ENCODE data around the gene ARHGAP20. TPM values are rescaled to one million over a fixed set of nuclear protein-coding genes. Genes with fewer than 3 reads are reported as not detected.

ARHGAP20 gene
- total and polyA plus RNA-seq, 9 of the 15 experiments (the other 6 are each of a cell fraction or from before 2014, with no cell fraction given): 0.07 TPM; not detected in 8

DNA sequence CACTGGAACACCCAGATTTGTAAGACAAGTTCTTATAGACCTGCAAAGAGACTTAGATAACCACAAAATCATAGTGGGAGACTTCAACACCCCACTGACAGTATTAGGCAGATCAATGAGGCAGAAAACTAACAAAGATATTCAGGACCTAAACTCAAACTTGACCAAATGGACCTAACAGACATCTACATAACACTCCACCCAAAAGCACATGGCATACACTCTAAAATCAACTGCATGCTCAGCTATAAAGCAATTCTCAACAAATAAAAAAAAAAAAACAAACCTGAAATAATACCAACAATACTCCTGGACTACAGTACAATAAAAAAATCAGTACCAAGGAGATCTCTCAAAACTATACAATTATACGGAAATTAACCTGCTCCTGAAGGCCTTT is 167.5 kb downstream of the ARHGAP20 start (continued):
- TF ChIP-seq IFI16 (CRISPR knock-in tag; IDR thresholded peaks at IDR 0.05) (no peak), WHSC1 (IDR thresholded peaks at IDR 0.05; ENCODE audit: low read length) (no peak), ZNF277 (CRISPR knock-in tag; IDR thresholded peaks at IDR 0.05; ENCODE audit: borderline replicate concordance) (no peak)

- Histone ChIP-seq H3K27ac (ENCODE audit: extremely low read depth, low read depth, low read length) (no peak overlapping the region), H3K9me1 (ENCODE audit: control insufficient read depth, insufficient read depth, low read length) (no peaks in the 10 kb centered on the region), H3K4me3 (no peak overlapping the region), H4K20me1 (replicated peaks; ENCODE audit: control insufficient read depth, insufficient read depth, low read length) (no peaks in the 10 kb centered on the region), H3K9ac (ENCODE audit: insufficient read depth in 1 of 2, low read depth in 2 of 2, low read length in 2 of 2) (no peak overlapping the region), H3K79me2 (ENCODE audit: control insufficient read depth, insufficient read depth, low read length) (no peaks in the 10 kb centered on the region), H3K4me1 (replicated peaks in 1 of 2; ENCODE audit: control insufficient read depth in 2 of 2, insufficient read depth in 2 of 2, low read length in 2 of 2) (no peaks in the 10 kb centered on the region), H3K4me2 (ENCODE audit: insufficient read depth, low read length) (no peak overlapping the region), H2AFZ (ENCODE audit: low read depth, low read length) (no peak overlapping the region), H3K36me3 (ENCODE audit: control insufficient read depth, insufficient read depth, low read length) (no peaks in the 10 kb centered on the region), H3K9me3 (replicated peaks; ENCODE audit: control insufficient read depth, insufficient read depth, low read depth, low read length) (no peaks in the 10 kb centered on the region), H3K27me3 (ENCODE audit: control insufficient read depth in 2 of 2, insufficient read depth in 2 of 2, low read length in 2 of 2) (no peaks in the 10 kb centered on the region; a peak in 1 of 5 replicates)
- FAIRE-seq: no peak
- POLR2A ChIA-PET: no interaction called here
- no peak for DNase-seq (ENCODE audit: extremely low read depth in 1 of 4, low spot score in 3 of 4)
- in situ Hi-C loops (cut with MboI): no loop called here
- no TSS peak for BruUV-seq (replicated peaks)
- intact Hi-C loops (cut with micrococcal nuclease): no loop called here
- no peak for ATAC-seq
- CTCF ChIA-PET (ENCODE audit: low intra/inter-chr PET ratio): no interaction called here
- TF ChIP-seq RHOXF2B (CRISPR knock-in tag; conservative IDR thresholded peaks at IDR 0.05): no peak
- TF ChIP-seq KLF13 (tag; IDR thresholded peaks at IDR 0.05; ENCODE audit: borderline replicate concordance, low read depth): no peak
- no peak for TF ChIP-seq CHCHD3 (CRISPR knock-in tag; IDR thresholded peaks at IDR 0.05)
- no peak for TF ChIP-seq ZNF75A (CRISPR knock-in tag; IDR thresholded peaks at IDR 0.05)
- TF ChIP-seq ZNF408 (CRISPR knock-in tag; IDR thresholded peaks at IDR 0.05; ENCODE audit: low read depth): no peak
- TF ChIP-seq ETV5 (CRISPR knock-in tag; IDR thresholded peaks at IDR 0.05; ENCODE audit: low read depth): no peak
- TF ChIP-seq, protein P1, sequence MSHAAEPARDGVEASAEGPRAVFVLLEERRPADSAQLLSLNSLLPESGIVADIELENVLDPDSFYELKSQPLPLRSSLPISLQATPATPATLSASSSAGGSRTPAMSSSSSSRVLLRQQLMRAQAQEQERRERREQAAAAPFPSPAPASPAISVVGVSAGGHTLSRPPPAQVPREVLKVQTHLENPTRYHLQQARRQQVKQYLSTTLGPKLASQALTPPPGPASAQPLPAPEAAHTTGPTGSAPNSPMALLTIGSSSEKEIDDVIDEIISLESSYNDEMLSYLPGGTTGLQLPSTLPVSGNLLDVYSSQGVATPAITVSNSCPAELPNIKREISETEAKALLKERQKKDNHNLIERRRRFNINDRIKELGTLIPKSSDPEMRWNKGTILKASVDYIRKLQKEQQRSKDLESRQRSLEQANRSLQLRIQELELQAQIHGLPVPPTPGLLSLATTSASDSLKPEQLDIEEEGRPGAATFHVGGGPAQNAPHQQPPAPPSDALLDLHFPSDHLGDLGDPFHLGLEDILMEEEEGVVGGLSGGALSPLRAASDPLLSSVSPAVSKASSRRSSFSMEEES (CRISPR knock-in tag; IDR thresholded peaks at IDR 0.05): no peak
- no peak for TF ChIP-seq ZNF311 (CRISPR knock-in tag; IDR thresholded peaks at IDR 0.05)
- TF ChIP-seq FOS (IDR thresholded peaks at IDR 0.05; ENCODE audit: extremely low read depth, insufficient read length): no peak
- TF ChIP-seq ZFPM2 (CRISPR knock-in tag; IDR thresholded peaks at IDR 0.05): no peak
- TF ChIP-seq RBM25 (IDR thresholded peaks at IDR 0.05; ENCODE audit: low read depth, low read length, severe bottlenecking): no peak
- TF ChIP-seq CGGBP1 (CRISPR knock-in tag; IDR thresholded peaks at IDR 0.05): no peak
- TF ChIP-seq GMEB1 (CRISPR knock-in tag; IDR thresholded peaks at IDR 0.05): no peak
- TF ChIP-seq TAF15 (IDR thresholded peaks at IDR 0.05; ENCODE audit: low read depth, low read length): no peak
- no peak for TF ChIP-seq RB1 (IDR thresholded peaks at IDR 0.05; ENCODE audit: low read depth)
- no peak for TF ChIP-seq MTF1 (CRISPR knock-in tag; IDR thresholded peaks at IDR 0.05; ENCODE audit: borderline replicate concordance)
These were observed 174.1 kb downstream of the ARHGAP20 start for GRCh38 chr11:110538154-110538553.
